OCI-LY7 (cell line): ENCODE measurements around the gene DNM3. TPM values are rescaled to one million over a fixed set of nuclear protein-coding genes. Genes with fewer than 3 reads are reported as not detected.

Experiments
- BruUV-seq: library from RNA; stranded (reverse); fragments of 400-500 nt; replicated peaks from 2 replicates; lab custom pipeline; 2021; lab: Mats Ljungman, UMichigan
- CTCF ChIA-PET: fragments of 300-600 bp; sonication (Branson Sonifier 250); formaldehyde crosslinking; loops from one replicate; lab custom pipeline; 2022; ENCODE audit warnings: antibody characterized with exemption; ENCODE audit not compliant: unreplicated experiment; lab: Charles Lee
- POLR2A ChIA-PET: fragments of 300-600 bp; sonication (Branson Sonifier 250); formaldehyde crosslinking; loops from one replicate; lab custom pipeline; 2022; ENCODE audit warnings: antibody characterized with exemption; lab: Charles Lee
- DNase-seq: peaks from one replicate; pipeline ENCODE4 v3.0.0-alpha.2; 2015; ENCODE audit warnings: low spot score
- H2AFZ ChIP-seq: fragments of 200-600 bp; sonication (generic), shearing (Covaris generic); 2 replicates; pipeline ENCODE4 v1.6.1; 2014; ENCODE audit warnings: mild to moderate bottlenecking, antibody characterized with exemption, low read length, moderate library complexity
- H3K27ac ChIP-seq: fragments of 200-600 bp; sonication (generic); 2 replicates; pipeline ENCODE4 v1.5.1; 2014; ENCODE audit warnings: mixed run types, low read depth, mild to moderate bottlenecking, moderate library complexity, low read length, inconsistent platforms; ENCODE audit not compliant: poor library complexity, severe bottlenecking
- H3K36me3 ChIP-seq: fragments of 200-600 bp; sonication (generic); 2 replicates; pipeline ENCODE4 v1.6.1; 2014; ENCODE audit warnings: mild to moderate bottlenecking, antibody characterized with exemption, low read length, moderate library complexity, mixed read lengths; ENCODE audit not compliant: insufficient read depth
- H3K4me1 ChIP-seq: fragments of 200-600 bp; sonication (generic); 2 replicates; pipeline ENCODE4 v1.5.1; 2014; ENCODE audit warnings: mild to moderate bottlenecking, low read length; ENCODE audit not compliant: insufficient read depth, poor library complexity, severe bottlenecking
- H3K4me2 ChIP-seq: fragments of 200-600 bp; sonication (generic); 2 replicates; pipeline ENCODE4 v1.6.1; 2014; ENCODE audit warnings: mild to moderate bottlenecking, low read length
- H3K4me3 ChIP-seq: fragments of 200-600 bp; sonication (generic); 2 replicates; pipeline ENCODE4 v1.5.1; 2014; ENCODE audit warnings: mild to moderate bottlenecking, low read depth, low read length; ENCODE audit not compliant: poor library complexity, severe bottlenecking
- H3K79me2 ChIP-seq: fragments of 200-600 bp; sonication (generic); 2 replicates; pipeline ENCODE4 v1.6.1; 2016; ENCODE audit warnings: low read depth, mild to moderate bottlenecking, low read length, moderate library complexity, mixed read lengths; ENCODE audit not compliant: insufficient read depth
- H3K9me2 ChIP-seq: fragments of 200-600 bp; sonication (generic); 2 replicates; pipeline ENCODE4 v1.6.1; 2016; ENCODE audit warnings: mild to moderate bottlenecking, low read length, mixed read lengths; ENCODE audit not compliant: insufficient read depth
- H3K9me3 ChIP-seq: fragments of 200-600 bp; sonication (generic); 2 replicates; pipeline ENCODE4 v1.6.1; 2014; ENCODE audit warnings: mild to moderate bottlenecking, mixed run types, low read length, mixed read lengths
- H4K20me1 ChIP-seq: fragments of 200-600 bp; sonication (generic); 2 replicates; pipeline ENCODE4 v1.6.1; 2014; ENCODE audit warnings: mild to moderate bottlenecking, antibody characterized with exemption, low read length, moderate library complexity, mixed read lengths; ENCODE audit not compliant: insufficient read depth
- EZH2phosphoT487 ChIP-seq: fragments of 200-600 bp; sonication (generic); IDR thresholded peaks from 2 replicates; pipeline ENCODE4 v1.6.1; 2018; ENCODE audit warnings: low read depth, borderline replicate concordance, mild to moderate bottlenecking, mixed run types, antibody characterized with exemption, low read length, moderate library complexity, mixed read lengths
- intact Hi-C: fragments of 100-400 bp; cut with micrococcal nuclease; formaldehyde crosslinking; loops from one replicate; pipeline ENCODE4 v1.10.0; 2022; ENCODE audit not compliant: unreplicated experiment
- total RNA-seq, 2 experiments: library from RNA; depleted of rRNA in 1 of 2; stranded (reverse); fragments of >200 nt in 1 of 2; shearing (Covaris generic) in 1 of 2; gene quantifications; 2 replicates each; pipeline ENCODE4 v1.2.3, GENCODE V29; 2014 to 2022
- TF ChIP-seq, protein P1 (sequence below): fragments of 200-600 bp; sonication (generic); conservative IDR thresholded peaks from 2 replicates; pipeline ENCODE4 v1.5.1; 2014; ENCODE audit warnings: mild to moderate bottlenecking, antibody characterized with exemption, low read length, moderate library complexity, mixed read lengths

Gene DNM3
- total RNA-seq, 2 experiments from 2014 or later: 0.47 to 0.61 TPM

DNA sequence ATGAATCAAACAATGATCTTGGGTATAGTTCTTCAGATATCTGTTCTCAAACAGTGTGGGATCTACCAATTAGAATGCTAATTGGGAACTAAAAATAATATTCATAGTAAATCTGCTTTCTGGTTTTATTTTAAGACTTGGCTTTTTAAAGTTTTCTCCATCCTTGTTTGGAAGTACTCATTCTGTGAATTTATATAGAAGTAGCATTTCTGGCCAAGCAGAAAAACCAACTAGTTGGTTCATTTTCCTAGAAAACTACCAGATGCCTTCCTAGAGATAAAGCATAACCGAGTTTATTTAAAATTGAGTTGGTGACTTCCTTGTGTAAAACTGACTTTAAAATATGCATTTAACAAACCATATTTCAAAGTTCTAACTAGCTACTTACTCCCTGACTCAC lies 48.8 kb downstream of the DNM3 start:
- H3K4me1 ChIP-seq: no peaks in the 10 kb centered on the region
- ChIA-PET CTCF (no interaction called here), POLR2A (interaction anchor here (0.7 kb wide), 1 partner anchor 526 kb away, joined by 3 read pairs; no protein-coding TSS in a partner anchor)
- H4K20me1 ChIP-seq: no peaks in the 10 kb centered on the region
- TF ChIP-seq, protein P1, sequence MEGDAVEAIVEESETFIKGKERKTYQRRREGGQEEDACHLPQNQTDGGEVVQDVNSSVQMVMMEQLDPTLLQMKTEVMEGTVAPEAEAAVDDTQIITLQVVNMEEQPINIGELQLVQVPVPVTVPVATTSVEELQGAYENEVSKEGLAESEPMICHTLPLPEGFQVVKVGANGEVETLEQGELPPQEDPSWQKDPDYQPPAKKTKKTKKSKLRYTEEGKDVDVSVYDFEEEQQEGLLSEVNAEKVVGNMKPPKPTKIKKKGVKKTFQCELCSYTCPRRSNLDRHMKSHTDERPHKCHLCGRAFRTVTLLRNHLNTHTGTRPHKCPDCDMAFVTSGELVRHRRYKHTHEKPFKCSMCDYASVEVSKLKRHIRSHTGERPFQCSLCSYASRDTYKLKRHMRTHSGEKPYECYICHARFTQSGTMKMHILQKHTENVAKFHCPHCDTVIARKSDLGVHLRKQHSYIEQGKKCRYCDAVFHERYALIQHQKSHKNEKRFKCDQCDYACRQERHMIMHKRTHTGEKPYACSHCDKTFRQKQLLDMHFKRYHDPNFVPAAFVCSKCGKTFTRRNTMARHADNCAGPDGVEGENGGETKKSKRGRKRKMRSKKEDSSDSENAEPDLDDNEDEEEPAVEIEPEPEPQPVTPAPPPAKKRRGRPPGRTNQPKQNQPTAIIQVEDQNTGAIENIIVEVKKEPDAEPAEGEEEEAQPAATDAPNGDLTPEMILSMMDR: no peak
- no peak for TF ChIP-seq EZH2phosphoT487
- no peak for DNase-seq
- H3K27ac ChIP-seq: no peak overlapping the region
- intact Hi-C loops: no loop called here
- no peaks in the 10 kb centered on the region for H3K9me3 ChIP-seq
- no TSS peak for BruUV-seq
- no peak overlapping the region for H3K4me2 ChIP-seq
- H3K79me2 ChIP-seq: no peaks in the 10 kb centered on the region
- no peaks in the 10 kb centered on the region for H3K9me2 ChIP-seq
- H3K4me3 ChIP-seq: no peak overlapping the region
- H2AFZ ChIP-seq: no peak overlapping the region
- no peaks in the 10 kb centered on the region for H3K36me3 ChIP-seq

GRCh38 chr1:171896936-171897703 lies 55.8 kb downstream of the DNM3 start:
- no peaks in the 10 kb centered on the region for H3K36me3 ChIP-seq
- no peak for DNase-seq
- intact Hi-C loops: no loop called here
- no peaks in the 10 kb centered on the region for H3K9me2 ChIP-seq
- H2AFZ ChIP-seq: no peak overlapping the region
- no peak overlapping the region for H3K4me2 ChIP-seq
- H3K9me3 ChIP-seq: no peaks in the 10 kb centered on the region
- ChIA-PET CTCF (no interaction called here), POLR2A (no interaction called here)
- no peaks in the 10 kb centered on the region for H4K20me1 ChIP-seq
- BruUV-seq: no TSS peak
- H3K79me2 ChIP-seq: no peaks in the 10 kb centered on the region
- no peak overlapping the region for H3K27ac ChIP-seq
- H3K4me3 ChIP-seq: no peak overlapping the region
- no peaks in the 10 kb centered on the region for H3K4me1 ChIP-seq
- TF ChIP-seq, protein P1: no peak
- no peak for TF ChIP-seq EZH2phosphoT487

DNA sequence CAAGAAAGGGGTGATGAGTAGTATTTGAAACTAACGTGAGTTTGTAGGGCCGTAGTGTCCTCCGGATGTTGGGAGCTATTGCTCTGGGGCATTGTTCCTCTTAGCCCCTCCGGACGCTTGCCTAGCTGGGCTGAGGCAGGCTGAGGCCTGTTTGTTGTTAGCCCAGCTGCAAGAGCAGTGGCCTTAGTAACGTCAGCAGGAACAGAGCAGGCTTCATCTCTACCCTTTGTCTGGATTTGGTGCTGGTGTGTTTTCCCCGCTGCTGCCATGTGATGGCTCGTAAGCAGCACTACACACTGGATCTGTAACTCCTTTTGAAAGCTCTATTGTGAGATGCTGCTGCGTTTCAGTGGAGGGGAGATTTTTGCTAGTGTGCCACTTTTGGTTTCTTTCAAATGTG lies 57.6 kb downstream of the DNM3 start:
- no peak overlapping the region for H3K4me3 ChIP-seq
- H4K20me1 ChIP-seq: no peaks in the 10 kb centered on the region
- H3K27ac ChIP-seq: no peak overlapping the region
- intact Hi-C loops: no loop called here
- no peaks in the 10 kb centered on the region for H3K4me1 ChIP-seq
- H3K79me2 ChIP-seq: no peaks in the 10 kb centered on the region
- TF ChIP-seq EZH2phosphoT487: no peak
- TF ChIP-seq, protein P1: no peak
- DNase-seq: no peak
- H3K9me3 ChIP-seq: no peaks in the 10 kb centered on the region
- ChIA-PET CTCF (no interaction called here), POLR2A (no interaction called here)
- H3K9me2 ChIP-seq: no peaks in the 10 kb centered on the region
- H2AFZ ChIP-seq: no peak overlapping the region
- H3K36me3 ChIP-seq: no peaks in the 10 kb centered on the region
- BruUV-seq: no TSS peak
- no peak overlapping the region for H3K4me2 ChIP-seq
